GM18867 (cell line): ENCODE results near the gene DUSP7.

Experiments
- ATAC-seq: cut with Tn5 transposase; IDR thresholded peaks from one replicate; pipeline ENCODE4 v1.9.1; 2021; ENCODE audit warnings: mild to moderate bottlenecking, moderate library complexity; ENCODE audit not compliant: unreplicated experiment

DUSP7 gene

DNA sequence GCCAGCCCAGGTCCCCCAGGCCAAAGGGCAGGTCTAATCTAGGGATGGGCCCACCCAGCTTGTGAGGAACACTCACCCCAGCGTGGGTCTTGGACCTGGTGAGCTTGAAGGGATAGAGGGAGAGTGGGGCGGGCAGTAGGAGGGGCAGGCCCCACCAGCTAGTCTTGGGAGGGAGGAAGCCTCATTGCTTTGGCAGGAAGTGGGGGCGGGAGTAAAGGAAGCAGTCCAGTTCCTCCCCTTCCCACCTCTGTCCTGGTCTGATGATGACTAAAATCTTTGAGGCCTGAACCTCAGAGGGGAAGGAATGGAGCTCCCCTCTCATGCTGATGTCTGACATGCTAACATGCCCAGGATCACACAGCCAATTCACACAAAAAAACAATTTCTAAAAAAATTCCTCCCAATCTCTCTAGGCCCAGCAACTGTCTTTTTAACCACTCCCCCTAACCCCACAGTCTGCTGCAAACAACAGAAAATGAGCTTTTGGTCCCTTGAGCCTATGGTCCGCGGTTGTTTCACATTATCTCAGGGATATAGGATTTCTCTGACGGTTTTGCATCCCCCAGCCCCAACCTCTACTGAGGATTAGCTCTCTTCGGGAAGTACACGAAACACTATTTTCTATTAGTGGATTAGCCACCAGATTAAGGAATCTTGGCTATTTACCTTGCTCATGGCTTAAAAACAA lies 30.7 kb upstream of the DUSP7 start:
- no peak for ATAC-seq

DNA sequence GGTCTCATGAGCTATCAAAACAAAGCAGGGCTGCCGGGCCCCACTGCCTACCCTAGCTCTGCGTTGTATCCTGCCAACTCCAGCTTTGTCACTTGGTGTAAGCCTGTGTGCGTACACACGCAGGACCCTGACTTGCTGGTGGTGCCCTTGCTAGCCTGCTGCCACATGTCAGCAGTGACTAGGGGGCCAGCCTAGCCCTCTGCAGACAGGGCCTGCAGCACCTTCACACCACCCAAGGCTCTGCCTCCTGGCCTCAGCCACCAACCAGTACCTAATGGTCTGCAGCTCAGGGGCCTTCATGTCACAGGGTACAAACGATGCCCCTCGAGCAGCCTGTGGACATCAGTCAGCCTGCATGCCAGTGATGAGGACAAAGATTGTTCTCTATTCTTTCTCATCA lies 30.1 kb upstream of the DUSP7 start:
- no peak for ATAC-seq

DNA sequence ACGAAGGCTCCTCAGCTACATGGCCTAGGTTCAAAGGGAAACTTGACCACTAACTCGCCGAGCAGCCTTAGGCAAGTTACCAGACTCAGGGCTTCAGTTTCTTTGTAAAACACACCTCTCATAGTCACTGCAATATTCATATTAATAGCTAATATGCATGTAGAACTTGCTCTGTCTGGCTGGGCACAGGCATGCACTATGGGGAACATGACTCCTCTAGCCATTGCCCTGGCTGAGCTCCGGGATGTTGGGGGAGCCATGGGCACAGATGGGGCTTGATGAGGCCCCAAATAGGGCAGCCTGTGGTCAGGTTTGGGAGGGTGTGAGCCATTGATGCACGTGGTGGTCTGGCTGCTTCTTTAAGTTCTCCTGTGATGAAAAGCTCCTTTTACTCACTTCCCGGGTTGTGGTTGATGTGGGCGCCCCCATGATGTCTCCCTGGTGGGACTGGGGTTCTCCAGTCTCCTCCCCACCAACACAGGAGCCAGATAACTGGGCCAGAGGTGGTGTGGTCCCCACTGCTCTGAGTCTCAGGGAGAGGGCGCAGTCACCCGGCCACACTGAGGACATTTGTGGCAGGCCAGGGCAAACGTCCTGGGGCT lies 29.4 kb upstream of the DUSP7 start:
- ATAC-seq: no peak

DNA sequence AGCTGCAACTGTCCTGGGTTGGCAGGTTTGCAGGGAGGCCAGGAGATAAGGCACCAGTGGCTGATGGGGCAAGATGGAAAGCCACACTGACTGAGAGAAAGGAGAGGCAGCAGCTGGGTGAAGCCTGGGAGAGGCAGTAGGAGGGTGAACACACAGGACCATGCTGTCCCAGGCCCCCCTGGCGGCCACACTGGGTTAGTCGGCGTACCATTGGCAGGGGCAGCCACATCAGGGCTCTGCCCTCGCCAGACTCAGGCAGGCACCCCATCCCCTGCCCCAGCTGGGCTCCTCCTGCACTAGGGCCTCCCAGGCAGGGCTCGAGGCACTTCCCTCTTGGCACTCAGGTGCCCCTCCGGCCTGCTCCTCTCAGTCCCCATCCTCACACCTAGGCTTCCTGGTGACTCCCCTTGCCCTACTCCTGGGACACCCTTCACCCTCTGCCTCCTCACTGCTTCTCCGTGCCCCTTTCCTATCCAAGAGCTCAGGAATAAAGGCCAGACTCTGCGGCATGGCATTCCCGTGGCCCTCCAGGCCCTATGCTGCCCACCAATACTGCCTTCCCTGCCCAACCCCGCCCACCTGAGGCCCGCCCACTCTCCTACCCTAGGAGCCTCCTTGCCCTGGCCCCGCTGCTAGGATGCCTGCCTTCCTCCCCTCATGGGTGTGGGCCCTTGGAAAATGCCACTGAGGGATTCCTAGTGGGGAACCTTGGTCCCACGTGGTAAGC lies 28.7 kb upstream of the DUSP7 start:
- no peak for ATAC-seq

DNA sequence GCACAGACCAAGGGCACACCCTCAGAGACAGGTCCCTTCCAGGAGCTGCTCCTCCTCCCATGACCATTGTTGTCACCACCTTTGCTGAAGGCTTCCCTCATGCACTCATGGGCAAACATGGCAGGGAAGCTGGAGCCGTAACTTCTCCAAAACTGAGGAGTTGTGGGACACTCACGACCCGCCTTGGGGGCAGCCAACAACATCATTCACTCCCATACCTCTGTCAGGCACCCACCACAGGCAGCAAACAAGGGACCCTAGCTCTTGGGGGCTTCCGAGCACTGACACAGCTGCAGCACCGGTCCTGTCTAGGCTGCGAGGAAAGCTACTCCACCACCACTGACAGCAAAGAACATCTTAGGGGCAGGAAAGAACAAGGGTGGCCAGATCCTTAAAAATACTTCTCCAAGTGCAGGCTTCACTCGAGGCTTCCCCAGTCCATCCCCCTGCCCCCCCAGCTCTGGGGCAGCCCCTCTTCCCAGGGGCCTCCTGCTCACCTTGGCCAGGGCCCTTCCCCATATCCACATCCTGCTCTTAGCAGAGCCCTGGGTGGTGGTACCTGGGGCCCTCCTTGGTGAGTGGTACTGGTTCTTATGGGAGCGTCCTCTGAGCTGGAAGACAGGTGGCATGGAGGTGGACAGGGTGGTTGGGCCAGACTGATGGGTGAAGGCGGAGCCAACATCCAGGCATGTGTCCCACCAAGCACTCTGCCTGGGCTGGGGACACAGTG lies 28.0 kb upstream of the DUSP7 start:
- ATAC-seq: no peak

DNA sequence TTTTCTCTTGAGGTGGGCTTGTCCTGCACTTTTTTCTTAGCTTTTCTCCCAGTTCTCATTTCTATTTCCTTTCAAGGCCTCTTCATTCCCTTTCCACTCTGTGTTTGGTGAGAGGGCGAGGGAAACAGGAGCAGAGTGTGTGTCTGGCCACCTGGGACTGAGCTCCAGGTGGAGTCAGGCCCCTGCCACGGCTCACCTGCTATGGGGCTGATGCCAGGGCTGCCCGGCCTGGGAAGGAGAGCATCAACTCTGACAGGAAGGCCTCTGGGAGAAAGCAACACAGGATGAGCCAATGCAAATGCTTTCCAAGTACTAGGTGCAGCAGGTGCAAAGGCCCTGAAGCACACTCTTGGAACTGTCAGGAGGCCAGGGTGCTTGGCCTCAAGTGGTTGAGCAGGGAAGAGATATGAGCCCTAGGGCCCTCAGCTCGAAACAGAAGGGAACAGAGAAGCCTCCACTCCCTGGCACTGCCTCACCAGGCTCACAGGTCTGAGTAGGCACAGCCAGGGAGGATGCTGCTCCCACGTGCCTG lies 27.3 kb upstream of the DUSP7 start:
- no peak for ATAC-seq

DNA sequence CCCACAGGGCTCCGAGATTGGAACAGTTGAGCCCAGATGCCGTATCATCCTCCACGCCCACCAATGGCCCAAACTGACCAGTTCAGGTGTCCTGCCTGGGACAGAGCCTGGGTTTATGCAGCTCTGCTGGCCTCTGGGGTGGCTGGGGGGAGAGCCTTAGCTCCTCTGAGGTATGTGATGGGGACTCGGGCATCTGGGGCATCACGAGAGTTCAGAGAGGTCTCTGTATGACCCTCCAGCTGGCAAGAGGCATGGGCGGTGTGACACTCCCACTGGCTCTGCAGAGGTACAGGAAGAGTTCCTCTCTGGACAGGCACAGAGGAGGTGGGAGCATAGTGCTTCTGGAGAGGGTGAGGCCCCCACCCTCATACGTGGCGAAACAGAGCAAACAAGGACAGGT lies 26.6 kb upstream of the DUSP7 start:
- no peak for ATAC-seq

DNA sequence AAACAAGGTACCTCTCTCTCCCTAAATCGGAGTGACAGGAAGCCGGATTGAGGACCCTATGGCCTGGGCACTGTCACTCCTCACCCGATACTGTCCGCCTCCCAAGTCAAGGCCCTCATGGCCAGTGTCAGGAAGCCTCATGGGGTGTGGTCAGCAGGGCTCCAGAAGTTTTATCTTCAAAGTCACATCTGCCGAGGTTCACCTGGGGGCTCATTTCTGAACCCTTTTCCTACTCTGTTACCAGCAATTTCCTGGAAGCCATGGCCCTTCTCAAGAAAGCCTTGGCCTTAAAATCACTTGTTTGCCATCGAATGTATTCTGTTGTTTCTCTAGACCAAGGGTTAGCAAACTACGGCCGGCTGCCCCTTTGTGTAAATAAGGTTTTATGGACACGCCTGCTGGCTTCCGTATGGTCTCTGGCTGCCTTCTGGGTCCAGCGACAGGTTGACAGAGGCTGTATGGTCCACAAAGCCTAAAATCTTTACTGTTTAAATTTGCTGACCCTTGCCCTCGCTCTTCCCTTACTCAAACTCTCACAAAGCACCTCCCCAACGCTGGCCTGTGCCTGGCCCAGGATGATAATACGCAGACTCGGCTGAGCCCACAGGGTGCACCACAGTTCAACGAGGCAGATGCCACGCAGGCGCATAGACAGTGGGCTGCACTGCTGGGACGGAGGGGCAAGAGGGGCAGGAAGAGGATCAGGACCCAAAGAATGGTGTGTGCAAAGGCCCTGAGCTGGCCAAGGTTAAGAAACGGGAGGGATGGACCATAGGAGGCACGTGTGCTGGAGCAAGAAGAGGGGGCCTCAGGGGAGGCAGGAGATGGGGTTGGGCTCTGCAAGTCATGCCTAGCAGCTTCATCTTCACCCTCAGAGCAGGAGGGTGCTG lies 24.7 kb upstream of the DUSP7 start:
- ATAC-seq: no peak

DNA sequence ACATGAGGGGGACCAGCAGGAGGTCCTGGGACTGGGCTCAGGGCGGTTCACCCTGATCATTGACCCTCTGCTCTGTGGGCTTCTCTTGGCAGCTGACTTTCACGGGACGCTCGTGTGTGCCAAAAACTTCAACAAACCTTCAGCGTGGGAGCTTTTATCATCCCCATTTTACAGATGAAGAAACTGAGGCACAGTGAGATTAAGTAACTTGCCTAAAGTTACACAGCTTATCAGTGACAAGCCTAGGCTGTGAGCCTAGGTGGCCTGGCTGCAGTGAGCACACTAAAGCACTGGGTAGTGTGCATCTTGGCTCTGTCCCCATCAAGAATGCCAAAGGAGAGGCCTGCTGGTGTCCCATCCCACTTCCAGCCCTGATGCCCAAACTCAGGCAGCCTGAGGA lies 23.6 kb upstream of the DUSP7 start:
- no peak for ATAC-seq

DNA sequence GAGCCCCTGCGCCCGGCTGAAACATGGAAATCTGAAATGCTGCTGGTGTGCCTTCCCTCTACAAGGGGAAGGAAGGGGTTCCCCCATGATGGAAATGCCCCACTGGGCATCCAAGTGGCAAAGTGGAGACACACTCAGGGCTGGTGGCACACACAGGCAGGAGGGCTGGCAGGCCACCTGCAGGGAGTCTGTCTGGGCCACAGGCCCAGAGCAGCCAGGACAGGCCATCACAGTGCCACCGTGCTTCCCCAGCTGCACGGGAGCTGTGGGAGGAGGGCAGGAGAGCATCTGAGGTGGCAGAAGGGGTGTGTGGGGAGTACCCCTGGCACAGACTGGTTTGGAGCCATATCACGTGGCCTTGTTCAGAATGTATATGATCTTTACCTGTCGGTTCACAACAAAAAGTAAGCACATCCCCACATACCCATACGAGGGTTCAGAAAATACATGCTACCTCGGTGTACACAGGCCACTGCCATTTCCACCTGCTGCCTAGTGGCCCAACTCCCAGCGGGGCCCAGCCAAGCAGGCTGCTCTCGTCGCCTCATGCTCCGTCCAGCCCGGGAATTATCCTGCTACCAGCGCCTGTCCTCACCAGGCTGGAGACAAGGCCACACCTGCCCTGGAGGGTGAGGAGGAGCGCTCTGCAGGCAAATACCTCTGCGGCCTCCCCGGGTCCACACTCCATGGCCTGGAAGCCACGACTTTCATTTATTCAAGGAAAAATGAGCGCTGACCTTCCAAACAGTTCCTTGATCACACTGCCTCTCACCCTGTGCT lies 22.6 kb upstream of the DUSP7 start:
- no peak for ATAC-seq

DNA sequence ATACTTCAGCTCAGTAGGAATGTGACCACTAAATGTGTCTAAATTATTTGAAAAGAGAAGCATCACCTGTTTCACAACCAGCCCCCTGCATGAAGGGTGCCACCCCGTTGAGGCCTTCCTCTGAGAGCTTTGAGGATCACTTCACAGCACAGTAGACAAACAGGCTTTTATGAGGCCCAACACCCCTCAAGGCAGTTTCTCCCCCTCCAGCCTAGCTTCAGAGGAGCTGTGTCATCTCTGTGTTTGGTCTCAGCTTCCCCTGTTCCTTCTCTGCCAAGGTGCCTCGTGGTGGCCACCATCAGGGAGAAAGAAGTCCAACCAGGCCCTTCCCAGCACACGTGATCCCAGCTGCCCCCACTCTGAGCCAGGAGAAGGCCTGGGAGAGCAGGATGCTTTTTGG lies 21.6 kb upstream of the DUSP7 start:
- ATAC-seq: no peak

DNA sequence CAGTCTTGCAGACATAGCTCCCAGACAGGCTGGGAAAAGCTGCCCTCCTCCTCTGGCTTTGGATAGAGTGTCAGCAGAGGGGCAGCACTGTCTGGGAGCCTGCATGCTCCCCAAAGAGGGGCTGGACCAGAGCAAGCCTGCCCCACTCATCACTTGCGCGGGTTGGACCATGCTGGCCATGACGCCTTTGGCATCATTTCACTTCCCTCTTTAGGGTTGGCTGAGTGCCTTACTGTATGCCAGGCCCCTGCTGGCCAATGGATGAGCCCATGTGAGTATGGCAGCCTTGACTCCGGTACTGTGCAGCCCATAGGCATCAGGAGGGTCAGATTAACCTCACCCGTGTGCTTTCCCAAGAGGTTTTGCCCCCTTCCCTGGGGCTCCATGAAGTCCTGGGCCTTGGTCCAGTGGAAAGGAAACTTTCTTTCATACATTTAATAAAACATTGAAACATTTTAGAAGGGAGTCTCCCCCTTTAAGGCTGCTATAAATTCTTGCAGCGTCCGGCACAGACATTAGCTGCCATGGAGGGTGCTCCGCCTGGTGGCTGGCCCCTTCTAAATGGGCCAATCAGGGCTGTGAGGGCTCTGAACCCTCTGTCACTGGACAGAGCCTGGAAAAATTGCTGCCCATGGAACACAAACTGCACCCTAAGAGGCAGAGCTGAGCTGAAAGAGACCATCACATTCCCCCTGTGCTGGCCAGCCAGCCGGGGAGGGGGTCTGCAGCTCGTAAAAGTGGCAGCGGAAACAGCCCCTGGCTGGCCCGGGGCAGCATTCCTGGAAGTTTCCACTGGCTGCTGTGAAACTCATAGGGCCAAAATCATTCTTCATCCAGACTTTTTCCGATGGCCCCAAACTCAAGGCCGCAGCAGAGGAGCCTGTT lies 20.8 kb upstream of the DUSP7 start:
- ATAC-seq: no peak

DNA sequence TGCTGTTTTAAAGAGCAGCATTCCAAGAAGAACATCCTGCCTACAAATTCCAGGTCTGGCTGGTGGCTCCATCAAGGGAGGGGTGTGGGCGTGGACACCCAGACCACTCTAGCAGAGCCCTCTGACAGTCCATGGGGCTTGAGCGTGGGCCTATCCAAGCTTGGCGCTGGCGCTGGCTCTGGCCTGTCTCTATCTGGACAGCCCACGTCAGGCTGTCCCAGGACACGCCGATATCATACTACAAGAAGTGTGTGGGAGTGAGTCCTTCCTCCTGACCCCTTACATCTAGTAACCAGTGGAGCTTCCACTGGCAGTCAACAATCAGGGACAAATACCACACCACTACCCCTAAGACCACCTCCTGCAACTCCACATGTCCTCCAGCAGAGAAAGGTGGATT lies 17.1 kb upstream of the DUSP7 start:
- ATAC-seq: no peak

DNA sequence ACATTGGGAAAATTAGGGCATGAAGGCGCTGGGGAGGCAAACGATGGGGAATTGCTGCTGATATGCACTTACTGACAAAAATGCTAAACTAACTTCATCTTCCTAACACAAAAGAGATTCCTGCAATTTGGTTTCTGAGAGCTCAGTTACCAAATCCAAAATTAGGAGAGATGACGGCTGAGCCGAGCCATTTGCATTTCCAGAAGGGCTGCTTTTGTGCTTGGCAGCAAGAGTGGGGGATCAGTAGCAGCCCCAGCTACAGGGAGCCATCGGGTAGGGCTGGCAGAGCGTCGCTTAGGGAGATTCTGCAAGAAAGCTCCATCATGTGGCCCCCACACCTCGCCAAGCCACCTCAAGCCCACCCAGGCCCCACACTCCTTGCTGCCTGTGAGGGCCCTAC lies 16.1 kb upstream of the DUSP7 start:
- no peak for ATAC-seq

DNA sequence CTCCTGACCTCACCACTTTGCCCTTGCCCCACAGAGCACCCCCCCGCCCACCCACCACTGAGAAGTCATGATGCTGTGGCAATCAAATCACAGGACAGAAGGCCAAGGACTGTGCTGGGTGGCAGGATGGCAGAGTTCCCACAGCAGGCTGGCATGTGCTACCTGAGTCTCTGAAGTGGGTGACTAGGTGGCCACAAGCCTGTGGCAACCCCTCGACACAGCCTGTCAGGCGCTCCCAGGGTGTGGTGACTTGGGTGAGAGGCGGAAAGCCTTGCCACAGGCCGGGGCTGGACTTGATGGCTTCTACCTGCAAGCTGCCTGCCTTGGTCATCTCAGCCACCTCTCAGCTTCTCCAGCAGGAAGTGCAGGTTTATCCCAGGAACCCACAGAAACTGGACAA lies 15.6 kb upstream of the DUSP7 start:
- ATAC-seq: no peak

DNA sequence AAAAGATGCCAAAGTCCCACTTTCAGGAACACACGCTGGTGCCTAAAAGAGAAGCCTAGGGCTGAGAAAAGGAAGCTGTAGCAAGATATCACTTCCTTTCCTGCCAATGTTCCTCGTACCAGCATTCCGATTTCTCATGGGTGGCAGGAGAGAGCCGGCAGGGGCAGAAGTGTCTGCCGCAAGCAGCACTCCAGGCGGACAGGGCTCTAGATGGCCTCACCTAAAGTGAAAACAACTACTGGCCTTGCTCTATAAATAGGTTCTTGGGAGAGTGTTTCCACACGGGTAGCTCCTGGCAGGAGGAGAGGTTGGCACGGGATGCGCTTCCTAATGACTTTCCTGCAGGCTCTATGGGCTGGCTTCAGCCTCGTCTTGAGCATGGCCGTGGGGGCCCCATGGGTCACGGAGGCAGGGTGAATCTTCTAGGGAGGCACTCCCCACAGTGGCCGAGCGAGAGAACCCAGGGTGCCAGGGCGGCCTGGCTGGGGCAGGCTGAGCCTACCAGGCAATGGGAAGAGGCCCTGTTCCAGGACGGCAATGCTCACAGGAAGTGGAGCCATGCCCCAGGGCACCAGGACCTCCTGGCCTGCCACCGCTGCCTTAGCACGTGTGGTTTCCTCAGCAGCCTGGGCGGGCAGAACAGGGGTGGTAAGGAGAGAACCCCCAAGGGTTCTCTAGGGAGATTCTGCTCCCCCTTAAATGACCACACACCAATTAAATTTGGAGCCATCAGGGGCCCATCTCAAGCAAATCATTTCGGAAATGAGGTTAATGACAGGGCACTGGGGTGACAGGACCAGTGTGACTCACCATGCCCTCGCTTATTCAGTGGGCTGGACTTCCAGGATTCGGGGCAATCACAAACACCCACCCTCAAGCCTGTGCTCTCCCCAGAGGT lies 14.6 kb upstream of the DUSP7 start:
- no peak for ATAC-seq

DNA sequence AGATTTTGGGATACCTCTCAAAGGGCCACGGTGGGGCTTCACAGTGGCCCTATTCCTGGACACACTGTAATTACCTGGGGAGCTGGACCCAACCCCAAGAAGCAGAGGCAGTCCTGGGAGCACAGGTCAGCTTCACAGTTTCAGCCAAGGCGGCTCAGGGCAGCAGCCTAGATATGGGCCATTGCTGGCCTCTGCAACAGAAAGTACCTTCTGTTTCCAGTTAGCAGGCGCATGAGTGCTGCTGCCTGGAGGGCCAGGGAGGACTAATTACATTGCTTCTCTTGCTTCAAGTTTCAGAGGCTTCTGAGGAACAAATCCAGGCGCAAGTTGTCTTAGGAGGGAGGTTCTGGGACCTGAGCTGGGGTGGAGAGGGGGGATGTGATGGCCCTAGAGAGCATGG lies 13.5 kb upstream of the DUSP7 start:
- ATAC-seq: no peak

DNA sequence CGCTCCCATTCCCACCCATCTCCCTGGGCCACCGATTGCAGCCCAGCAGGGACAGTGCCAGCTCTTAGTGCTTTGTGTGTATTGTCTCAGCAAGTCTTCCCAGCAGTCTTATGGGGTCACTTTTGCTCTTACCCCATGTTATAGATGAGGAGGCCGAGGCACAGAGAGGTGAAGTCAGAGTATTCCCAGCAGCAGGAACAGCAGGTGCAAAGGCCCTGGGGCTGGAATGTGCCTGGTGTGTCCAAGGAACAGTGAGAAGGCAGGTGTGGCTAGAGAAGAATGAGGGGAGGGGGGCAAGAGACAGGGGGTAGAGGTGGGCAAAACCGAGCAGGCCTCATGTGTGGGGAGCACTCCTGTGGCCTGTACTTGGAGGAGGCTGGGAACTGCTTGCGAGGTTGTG lies 12.8 kb upstream of the DUSP7 start:
- ATAC-seq: no peak
